Transverse colon (tissue), 4 donors: ENCODE data around the gene TVP23A. TPM values are rescaled to one million over a fixed set of nuclear protein-coding genes. Genes with fewer than 3 reads are reported as not detected.

Experiments
- DNase-seq: peaks from one replicate; pipeline ENCODE4 v3.0.0-alpha.2; 2019
- H3K27ac ChIP-seq, 4 donors: fragments of 200-600 bp; sonication (generic); 2 replicates each; pipeline ENCODE4 v1.5.1; 2016 to 2018; ENCODE audit warnings: inconsistent platforms in 4 of 4
- H3K27me3 ChIP-seq: fragments of 200-600 bp; sonication (generic); 2 replicates; pipeline ENCODE4 v1.5.1; 2017; ENCODE audit warnings: inconsistent platforms
- H3K36me3 ChIP-seq, 4 donors: fragments of 200-600 bp; sonication (generic); 2 replicates each; pipeline ENCODE4 v1.5.1; 2017 to 2019; ENCODE audit warnings: inconsistent platforms in 4 of 4
- H3K4me1 ChIP-seq, 4 donors: fragments of 200-600 bp; sonication (generic); 2 replicates each; pipeline ENCODE4 v1.5.1; 2017 to 2020; ENCODE audit warnings: inconsistent platforms in 4 of 4
- H3K4me3 ChIP-seq, 4 donors: fragments of 200-600 bp; sonication (generic); 1 replicate in 1 of 4; 2 replicates in 3 of 4; pipeline versions ENCODE4 v1.5.1 to v1.6.1; 2017 to 2019; ENCODE audit warnings: inconsistent platforms in 4 of 4
- H3K9me3 ChIP-seq, 2 donors: fragments of 200-600 bp; sonication (generic); 2 replicates each; pipeline ENCODE4 v1.5.1; 2017 to 2019; ENCODE audit warnings: inconsistent platforms in 2 of 2
- EP300 ChIP-seq: sonication (generic); formaldehyde crosslinking; IDR thresholded peaks from one replicate; pipeline ENCODE4 v1.6.1; 2017; ENCODE audit warnings: antibody characterized with exemption, low read depth
- POLR2A ChIP-seq: fragments of 450-650 bp; IDR thresholded peaks from one replicate; pipeline ENCODE4 v1.6.1; 2016; ENCODE audit warnings: antibody characterized with exemption, mild to moderate bottlenecking, moderate library complexity
- POLR2AphosphoS5 ChIP-seq, 3 donors: sonication (generic); formaldehyde crosslinking; IDR thresholded peaks; one replicate each; pipeline ENCODE4 v1.6.1; 2016; ENCODE audit warnings: antibody characterized with exemption in 3 of 3
- WGBS, 2 donors: methylation state at CpG; one replicate each; pipeline ENCODE4 v1.1.5; 2018; ENCODE audit warnings: low coverage in 1 of 2; 5-methylcytosine and 5-hydroxymethylcytosine counted together
- in situ Hi-C, 4 donors: fragments of 200-750 bp; cut with MboI; loops; one replicate each; pipeline versions ENCODE4 v1.15.0 to v1.15.1; 2017; ENCODE audit warnings: low sequenced_read_pairs in 3 of 4, low pct_ligation_motif_present in 1 of 4, low pct_unique_long_range_greater_than_20kb in 1 of 4
- intact Hi-C: fragments of 100-400 bp; cut with DNase I; formaldehyde crosslinking; loops from one replicate; pipeline ENCODE4 v1.15.1; 2023; ENCODE audit warnings: low total_unique reads
- total RNA-seq, 4 donors: library from RNA; depleted of rRNA; stranded (reverse); fragments of >200 nt; gene quantifications; one replicate each; pipeline ENCODE4 v1.1.0, GENCODE V29; 2016
- TF ChIP-seq, protein P1 (sequence below), 5 experiments: fragments of 200-600 bp in 3 of 5; fragments of 450-650 bp in 2 of 5; sonication (generic) in 3 of 5; IDR thresholded peaks; 1 replicate in 2 of 5; 2 replicates in 3 of 5; pipeline ENCODE4 v1.5.1; 2016 to 2017; ENCODE audit warnings: antibody characterized with exemption in 5 of 5, inconsistent platforms in 3 of 5, mild to moderate bottlenecking in 2 of 5, moderate library complexity in 1 of 5

TVP23A gene
- total RNA-seq, 4 donors from 2014 or later: 0.14 to 0.16 TPM; not detected in 2

- peaks cover 11 to 42% (median 22%) of the 10 kb centered on the region in 4 donors for H3K4me1 ChIP-seq
- in situ Hi-C loops (loop anchor here in 3 of 4 donors (10.0 to 25.0 kb wide), 4 partner anchors 184 to 1604 kb away; no protein-coding TSS in a partner anchor), intact Hi-C loops (loop anchor here (10.0 kb wide), 1 partner anchor 174 kb away; no protein-coding TSS in a partner anchor)
- no peaks in the 10 kb centered on the region for H3K36me3 ChIP-seq
- no peak for DNase-seq
- TF ChIP-seq, protein P1, sequence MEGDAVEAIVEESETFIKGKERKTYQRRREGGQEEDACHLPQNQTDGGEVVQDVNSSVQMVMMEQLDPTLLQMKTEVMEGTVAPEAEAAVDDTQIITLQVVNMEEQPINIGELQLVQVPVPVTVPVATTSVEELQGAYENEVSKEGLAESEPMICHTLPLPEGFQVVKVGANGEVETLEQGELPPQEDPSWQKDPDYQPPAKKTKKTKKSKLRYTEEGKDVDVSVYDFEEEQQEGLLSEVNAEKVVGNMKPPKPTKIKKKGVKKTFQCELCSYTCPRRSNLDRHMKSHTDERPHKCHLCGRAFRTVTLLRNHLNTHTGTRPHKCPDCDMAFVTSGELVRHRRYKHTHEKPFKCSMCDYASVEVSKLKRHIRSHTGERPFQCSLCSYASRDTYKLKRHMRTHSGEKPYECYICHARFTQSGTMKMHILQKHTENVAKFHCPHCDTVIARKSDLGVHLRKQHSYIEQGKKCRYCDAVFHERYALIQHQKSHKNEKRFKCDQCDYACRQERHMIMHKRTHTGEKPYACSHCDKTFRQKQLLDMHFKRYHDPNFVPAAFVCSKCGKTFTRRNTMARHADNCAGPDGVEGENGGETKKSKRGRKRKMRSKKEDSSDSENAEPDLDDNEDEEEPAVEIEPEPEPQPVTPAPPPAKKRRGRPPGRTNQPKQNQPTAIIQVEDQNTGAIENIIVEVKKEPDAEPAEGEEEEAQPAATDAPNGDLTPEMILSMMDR (IDR thresholded peaks at IDR 0.05): no peak
- no peak for TF ChIP-seq EP300
- TF ChIP-seq POLR2AphosphoS5 (IDR thresholded peaks at IDR 0.05): no peak
- no peak for TF ChIP-seq POLR2A
- no peak overlapping the region for H3K27ac ChIP-seq
- H3K4me3 ChIP-seq: no peak overlapping the region
- 82 to 100% methylated on average over 1 to 2 of the region's 2 CpGs for WGBS, 2 donors
- no peaks in the 10 kb centered on the region for H3K9me3 ChIP-seq
- H3K27me3 ChIP-seq: no peaks in the 10 kb centered on the region
Observed at GRCh38 chr16:10740845-10741208, 77.8 kb downstream of the TVP23A start.

GRCh38 chr16:10740000-10740844 is 78.4 kb downstream of the TVP23A start:
- WGBS, 2 donors: 91% methylated on average over 9 of the region's 10 CpGs; no CpG with 5 or more reads in 1 of the 2 donors
- no peaks in the 10 kb centered on the region for H3K9me3 ChIP-seq

GRCh38 chr16:10738231-10739077 is 80.1 kb downstream of the TVP23A start:
- Histone ChIP-seq H3K9me3 (no peaks in the 10 kb centered on the region), H3K4me3 (no peak overlapping the region), H3K36me3 (no peaks in the 10 kb centered on the region), H3K4me1 (peaks cover 6 to 26% (median 12%) of the 10 kb centered on the region in 4 donors), H3K27ac (peak overlapping the region; percentile 47 to 76 (median 66)), H3K27me3 (no peaks in the 10 kb centered on the region)
- intact Hi-C loops (no loop called here), in situ Hi-C loops (loop anchor here (5.0 to 25.0 kb wide), 6 partner anchors 216 to 1601 kb away; no protein-coding TSS in a partner anchor)
- WGBS, 2 donors: 46 to 56% methylated on average over 11 to 12 of the region's 12 CpGs
- peak; percentile 34 for DNase-seq
- TF ChIP-seq POLR2A (no peak), POLR2AphosphoS5 (IDR thresholded peaks at IDR 0.05) (peak in 1 of 3 donors; percentile 4)

More at GRCh38 chr16:10740000-10740844, 78.4 kb downstream of the TVP23A start:
- intact Hi-C loops: loop anchor here (10.0 kb wide), 1 partner anchor 175 kb away; no protein-coding TSS in a partner anchor
- no peak for DNase-seq
- Histone ChIP-seq H3K36me3 (no peaks in the 10 kb centered on the region), H3K27me3 (no peaks in the 10 kb centered on the region), H3K4me3 (no peak overlapping the region), H3K4me1 (peaks cover 11 to 36% (median 20%) of the 10 kb centered on the region in 4 donors), H3K27ac (no peak overlapping the region)
- in situ Hi-C loops: loop anchor here (5.0 to 25.0 kb wide), 8 partner anchors 185 to 1603 kb away; no protein-coding TSS in a partner anchor
- TF ChIP-seq POLR2A (no peak), POLR2AphosphoS5 (IDR thresholded peaks at IDR 0.05) (no peak), EP300 (no peak)
- TF ChIP-seq, protein P1 (IDR thresholded peaks at IDR 0.05): no peak

DNA sequence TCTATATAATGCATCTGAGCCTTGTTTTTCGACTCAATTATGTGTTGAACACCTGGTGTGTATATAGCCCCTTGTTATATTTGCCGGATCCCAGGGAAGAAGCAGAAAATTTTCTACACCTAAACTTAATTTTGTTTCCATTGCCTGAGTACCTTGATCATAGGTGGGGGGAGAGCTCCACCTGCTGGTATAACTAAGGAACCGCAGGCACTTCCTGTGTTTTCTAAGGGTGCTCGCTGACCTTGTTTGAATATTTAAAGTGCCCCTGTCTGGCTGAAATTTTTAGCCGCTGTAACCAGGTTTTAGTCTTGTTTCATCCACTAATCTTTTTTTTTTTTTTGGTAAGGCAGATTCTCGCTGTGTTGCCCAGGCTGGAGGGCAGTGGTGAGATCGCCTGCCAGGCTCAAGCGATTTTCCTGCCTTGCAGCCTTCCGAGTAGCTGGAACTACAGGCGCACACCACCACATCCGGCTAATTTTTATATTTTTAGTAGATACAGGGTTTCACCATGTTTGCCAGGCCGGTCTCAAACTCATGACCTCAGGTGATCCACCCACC is 81.4 kb downstream of the TVP23A start:
- WGBS, 2 donors: 28 to 35% methylated on average over 10 to 12 of the region's 12 CpGs
- peak overlapping the region in 3 of 4 donors; percentile 15 to 39 (median 30) for H3K4me3 ChIP-seq
- in situ Hi-C loops: loop anchor here (5.0 to 25.0 kb wide), 6 partner anchors 215 to 1600 kb away; no protein-coding TSS in a partner anchor

More for the DNA sequence above, 81.4 kb downstream of the TVP23A start:
- Histone ChIP-seq H3K4me1 (peaks cover 6 to 21% (median 7%) of the 10 kb centered on the region in 4 donors), H3K36me3 (no peaks in the 10 kb centered on the region), H3K27me3 (no peaks in the 10 kb centered on the region), H3K9me3 (no peaks in the 10 kb centered on the region), H3K27ac (peak overlapping the region; percentile 47 to 76 (median 66))
- intact Hi-C loops: loop anchor here (2.0 kb wide), 1 partner anchor 216 kb away; no protein-coding TSS in a partner anchor
- no peak for TF ChIP-seq POLR2AphosphoS5 (IDR thresholded peaks at IDR 0.05)
- TF ChIP-seq POLR2A: no peak
- TF ChIP-seq, protein P1 (IDR thresholded peaks at IDR 0.05): peak; percentile 91 to 99 (median 95)
- peak; percentile 71 for DNase-seq
